DMS53 (cell line): Measurements from ENCODE around the gene ZNF711.
"Not testable (repeated sequence)": the region's sequence is repeated elsewhere in the genome, so short reads cannot be mapped to it uniquely, and the experiment has no call there.

Source experiments
- DNase-seq: peaks from one replicate; lab custom pipeline; 2025; lab: John Stamatoyannopoulos, UW

Gene ZNF711

GRCh38 chrX:85243761-85244449 lies at the start of gene ZNF711, which contains the start of gene SATL1:
TSS of gene ZNF711 (plus strand) at chrX:85243991. CDS start at chrX:85247573, 3,582 bp downstream.
TSS of gene SATL1 (minus strand) at chrX:85243779. CDS start at chrX:85108968, 134,811 bp downstream.
- peak; percentile 69 for DNase-seq

DNA sequence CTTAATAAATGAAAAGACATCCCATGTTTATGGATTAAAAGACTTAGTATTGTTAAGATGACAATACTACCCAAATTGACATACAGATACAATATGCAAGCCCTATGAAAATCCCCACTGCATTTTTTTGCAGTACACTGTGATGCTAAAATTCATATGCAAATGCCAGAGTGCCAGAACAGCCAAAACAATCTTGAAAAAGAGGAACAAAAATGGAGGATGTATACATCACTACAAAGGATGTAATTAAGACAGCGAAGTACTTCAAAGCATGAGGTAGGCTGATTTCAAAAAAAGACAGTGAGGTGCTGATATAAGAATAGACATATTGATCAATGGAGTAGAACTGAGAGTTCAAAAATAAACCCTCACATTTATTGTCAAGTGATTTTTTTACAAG lies 47.5 kb upstream of the ZNF711 start:
- no peak for DNase-seq

GRCh38 chrX:85203461-85203970 lies 40.3 kb upstream of the ZNF711 start:
- no peak for DNase-seq

GRCh38 chrX:85213792-85214530 lies 29.8 kb upstream of the ZNF711 start:
- no peak for DNase-seq

- no peak for DNase-seq
Observed at GRCh38 chrX:85215946-85216345, 27.8 kb upstream of the ZNF711 start.

GRCh38 chrX:85221361-85221760 lies 22.4 kb upstream of the ZNF711 start:
- no peak for DNase-seq

- DNase-seq = no peak
Observed at GRCh38 chrX:85223359-85223758, 20.4 kb upstream of the ZNF711 start.

DNA sequence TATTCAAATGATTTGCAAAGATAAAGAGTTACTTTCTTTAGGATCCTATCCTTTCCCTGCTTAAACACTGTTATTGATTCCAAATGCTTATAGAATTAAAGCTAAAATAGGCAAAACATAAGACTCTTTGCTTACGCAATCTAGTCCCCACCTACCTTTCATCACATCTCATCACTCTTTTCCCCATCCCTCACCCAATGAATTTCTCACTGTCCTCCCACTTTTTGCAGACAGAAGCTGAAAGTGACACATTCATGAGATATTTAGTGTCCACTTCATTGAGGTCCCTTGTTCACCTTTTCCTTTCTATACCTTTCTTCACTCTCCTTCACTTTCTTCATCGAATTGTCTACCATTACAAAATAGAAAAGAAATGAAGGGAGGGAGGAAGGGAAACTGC lies 636 bp upstream of the ZNF711 start:
- DNase-seq = peak; percentile 24

DNA sequence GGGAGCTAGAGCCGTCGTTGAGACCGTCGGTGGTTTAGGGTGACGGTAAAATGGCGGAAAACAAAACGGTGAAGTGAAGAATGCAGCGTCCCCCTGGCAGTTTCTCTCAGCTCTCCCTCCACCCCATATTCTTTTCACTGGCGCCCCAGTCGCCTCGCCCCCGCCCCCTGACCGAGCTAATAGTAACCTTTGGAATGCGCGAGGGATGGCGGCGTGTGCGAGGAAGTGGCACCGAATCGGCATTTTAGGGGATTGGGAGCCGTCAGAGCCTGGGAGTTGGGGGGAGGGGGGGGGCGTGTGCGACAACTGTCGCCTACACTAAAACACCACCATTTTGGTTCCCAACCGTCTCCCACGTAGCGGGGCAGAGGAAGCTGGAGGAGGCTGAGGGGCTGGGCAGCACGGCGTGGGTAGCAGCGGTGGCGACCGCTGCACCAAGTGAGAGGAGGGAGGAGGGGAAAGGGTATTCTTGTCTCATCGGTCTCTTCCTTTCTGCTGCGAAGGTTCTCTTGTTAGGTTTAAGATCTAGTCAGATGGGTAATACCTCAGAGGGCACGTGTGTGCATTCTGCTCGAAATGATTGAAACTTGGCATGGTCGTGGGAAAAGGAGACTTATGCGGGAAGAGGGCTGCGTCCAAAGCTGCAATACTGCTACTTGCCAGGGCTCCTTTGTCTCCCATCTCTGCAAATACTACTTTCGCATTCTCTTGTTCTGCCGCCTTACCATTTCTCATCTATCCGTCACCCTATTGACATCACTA lies 840 bp downstream of the ZNF711 start:
- peak; percentile 59 for DNase-seq

DNA sequence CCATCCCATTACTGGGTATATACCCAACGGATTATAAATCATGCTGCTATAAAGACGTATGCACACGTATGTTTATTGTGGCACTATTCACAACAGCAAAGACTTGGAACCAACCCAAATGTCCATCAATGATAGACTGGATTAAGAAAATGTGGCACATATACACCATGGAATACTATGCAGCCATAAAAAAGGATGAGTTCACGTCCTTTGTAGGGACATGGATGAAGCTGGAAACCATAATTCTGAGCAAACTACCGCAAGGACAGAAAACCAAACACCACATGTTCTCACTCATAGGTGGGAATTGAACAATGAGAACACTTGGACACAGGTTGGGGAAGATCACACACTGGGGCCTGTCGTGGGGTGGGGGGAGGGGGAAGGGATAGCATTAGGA lies 41.5 kb downstream of the ZNF711 start:
- not testable (repeated sequence) for DNase-seq

DNA sequence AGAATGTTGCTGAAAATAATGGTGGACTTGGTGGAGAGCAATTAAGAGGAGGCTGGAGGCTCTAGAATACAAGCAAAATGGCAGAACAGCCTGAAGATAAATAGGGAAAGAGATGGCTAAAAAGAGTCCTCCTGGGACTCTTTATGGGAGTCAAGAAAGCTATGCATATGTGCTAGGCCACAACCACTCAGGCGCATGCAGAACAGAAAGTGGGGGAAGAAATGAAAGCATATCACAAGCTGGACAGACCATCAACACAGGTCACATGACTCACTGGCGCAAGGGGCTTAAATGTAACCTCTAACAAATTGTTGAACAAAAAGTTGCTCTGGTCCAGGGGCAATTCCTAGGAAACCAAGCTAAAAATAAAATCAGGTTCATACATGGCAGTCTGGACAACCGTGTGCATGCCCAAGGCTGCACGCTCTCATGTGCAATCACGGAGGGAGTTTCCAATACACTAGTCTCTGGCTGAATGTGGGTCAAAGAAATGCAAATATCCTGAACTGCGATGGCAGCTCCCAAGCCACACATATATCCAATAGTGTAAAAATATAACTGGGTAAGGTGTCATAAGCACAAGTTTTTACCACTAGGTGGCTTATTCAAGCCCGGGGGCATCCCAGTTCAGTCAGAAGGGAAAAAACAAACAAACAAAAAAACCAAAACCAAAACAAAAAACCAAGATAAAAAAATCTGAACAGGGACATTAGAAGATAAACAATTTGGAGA lies 45.4 kb downstream of the ZNF711 start:
- peak; percentile 27 for DNase-seq

DNA sequence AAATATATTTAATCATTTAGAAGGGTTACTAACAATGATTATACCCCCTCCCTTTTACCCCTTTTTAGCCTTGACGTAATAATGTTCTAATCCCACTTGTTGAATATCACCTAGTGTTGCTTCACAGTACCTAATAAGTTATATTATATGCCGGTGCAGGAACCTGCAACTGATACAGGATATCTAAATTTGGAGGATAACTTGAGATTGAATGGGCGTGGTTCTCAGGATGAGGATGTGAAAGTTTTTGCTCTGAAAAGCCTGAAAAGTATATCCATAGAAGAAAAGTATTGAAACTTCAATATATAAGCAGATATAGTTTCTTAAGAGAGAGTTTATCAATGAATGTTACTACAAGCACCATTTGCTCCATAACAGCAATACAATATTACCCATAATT lies 59.8 kb downstream of the ZNF711 start:
- DNase-seq = no peak

- DNase-seq = peak; percentile 39
Observed at GRCh38 chrX:85309717-85310116, 65.9 kb downstream of the ZNF711 start.

DNA sequence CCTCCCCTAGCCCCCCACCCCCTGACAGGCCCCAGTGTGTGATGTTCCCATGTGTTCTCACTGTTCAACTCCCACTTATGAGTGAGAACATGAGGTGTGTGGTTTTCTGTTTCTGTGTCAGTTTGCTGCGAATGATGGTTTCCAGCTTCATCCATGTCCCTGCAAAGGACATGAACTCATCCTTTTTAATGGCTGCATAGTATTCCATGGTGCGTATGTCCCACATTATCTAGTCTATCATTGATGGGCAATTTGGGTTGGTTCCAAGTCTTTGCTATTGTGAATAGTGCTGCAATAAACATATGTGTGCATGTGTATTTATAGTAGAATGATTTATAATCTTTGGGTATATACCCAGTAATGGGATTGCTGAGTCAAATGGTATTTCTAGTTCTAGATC lies 67.6 kb downstream of the ZNF711 start:
- not testable (repeated sequence) for DNase-seq
